GM12878 (cell line): Measurements from ENCODE around the gene CENPO. TPM values are rescaled to one million over a fixed set of nuclear protein-coding genes. Genes with fewer than 3 reads are reported as not detected.

ENCODE experiments used
- ATAC-seq: fragments of 200-7000 bp; cut with Tn5 transposase; 3 replicates; pipeline ENCODE4 v1.9.1; 2020; ENCODE audit warnings: mild to moderate bottlenecking, moderate library complexity
- BruUV-seq: library from RNA; stranded (reverse); fragments of 400-500 nt; replicated peaks from 2 replicates; lab custom pipeline; 2021; lab: Mats Ljungman, UMichigan
- CTCF ChIA-PET: fragments of 300-600 bp; sonication (Branson Sonifier 250); formaldehyde crosslinking; extraction: SDS; loops from one replicate; lab custom pipeline; 2021; ENCODE audit warnings: inconsistent platforms; lab: Yijun Ruan, JAX
- POLR2A ChIA-PET: fragments of 350-600 bp; formaldehyde crosslinking; extraction: SDS; loops from one replicate; lab custom pipeline; 2021; ENCODE audit warnings: inconsistent platforms; lab: Charles Lee
- RAD21 ChIA-PET: fragments of 300-600 bp; sonication (Branson Sonifier 250); formaldehyde crosslinking; loops from one replicate; lab custom pipeline; 2023; ENCODE audit warnings: antibody characterized with exemption; ENCODE audit not compliant: unreplicated experiment; lab: Charles Lee
- SMC1A ChIA-PET: fragments of 300-600 bp; sonication (Branson Sonifier 250); formaldehyde crosslinking; loops from one replicate; lab custom pipeline; 2023; ENCODE audit not compliant: unreplicated experiment, uncharacterized antibody; lab: Charles Lee
- DNase-seq: peaks from one replicate; pipeline ENCODE4 v3.0.0-alpha.2; 2011; ENCODE audit warnings: low read depth, low spot score
- FAIRE-seq: peaks from 3 replicates; lab custom pipeline; 2011; peaks lifted over from hg19 to GRCh38; lab: Jason Lieb, UNC
- H2AFZ ChIP-seq: 2 replicates; pipeline ENCODE4 v1.6.0; 2011; ENCODE audit warnings: low read depth, low read length, control low read depth; ENCODE audit not compliant: control insufficient read depth
- H3K27ac ChIP-seq: 2 replicates; pipeline ENCODE4 v1.5.1; 2011; ENCODE audit warnings: control low read depth; ENCODE audit not compliant: control insufficient read depth, insufficient read depth
- H3K27me3 ChIP-seq, 2 experiments: replicated peaks in 1 of 2; 2 replicates each; pipeline versions ENCODE4 v1.6.0 to v1.6.1; 2011; ENCODE audit warnings: low read length in 1 of 2; ENCODE audit not compliant: control insufficient read depth in 2 of 2, insufficient read depth in 2 of 2
- H3K36me3 ChIP-seq, 2 experiments: 2 replicates each; pipeline ENCODE4 v1.5.1; 2011; ENCODE audit warnings: low read length in 1 of 2; ENCODE audit not compliant: control insufficient read depth in 2 of 2, insufficient read depth in 2 of 2
- H3K4me1 ChIP-seq: 2 replicates; pipeline ENCODE4 v1.6.1; 2011; ENCODE audit warnings: mild to moderate bottlenecking, low read length, moderate library complexity, mixed read lengths; ENCODE audit not compliant: control insufficient read depth, insufficient read depth
- H3K4me2 ChIP-seq: 2 replicates; pipeline ENCODE4 v1.6.0; 2011; ENCODE audit warnings: control low read depth; ENCODE audit not compliant: control insufficient read depth, insufficient read depth
- H3K4me3 ChIP-seq: fragments of 200-600 bp; sonication (generic); 2 replicates; pipeline ENCODE4 v1.5.1; 2016
- H3K79me2 ChIP-seq: 2 replicates; pipeline ENCODE4 v1.6.0; 2011; ENCODE audit warnings: low read length; ENCODE audit not compliant: control insufficient read depth, insufficient read depth
- H3K9ac ChIP-seq: 2 replicates; pipeline ENCODE4 v1.8.0; 2011; ENCODE audit warnings: low read length, control low read depth, mixed read lengths; ENCODE audit not compliant: control insufficient read depth, insufficient read depth
- H3K9me3 ChIP-seq: replicated peaks from 3 replicates; pipeline ENCODE4 v1.5.1; 2011; ENCODE audit warnings: mild to moderate bottlenecking, low read length; ENCODE audit not compliant: control insufficient read depth, insufficient read depth
- H4K20me1 ChIP-seq: 2 replicates; pipeline ENCODE4 v1.6.0; 2011; ENCODE audit not compliant: control insufficient read depth, insufficient read depth
- EGR1 ChIP-seq, 2 experiments: IDR thresholded peaks; 1 replicate in 1 of 2; 2 replicates in 1 of 2; pipeline ENCODE4 v1.6.1; 2011 to 2012; ENCODE audit warnings: low read depth in 2 of 2, low read length in 2 of 2, borderline replicate concordance in 1 of 2, mild to moderate bottlenecking in 1 of 2, moderate library complexity in 1 of 2
- ELK1 ChIP-seq: IDR thresholded peaks from 2 replicates; pipeline ENCODE4 v1.6.1; 2012; ENCODE audit warnings: low read depth, low read length, improper control_type of control experiment
- HCFC1 ChIP-seq: fragments of 150-350 bp; IDR thresholded peaks from 2 replicates; pipeline ENCODE4 v1.6.1; 2014; ENCODE audit warnings: low read length
- HDAC2 ChIP-seq: fragments of 200-600 bp; sonication (generic); IDR thresholded peaks from 2 replicates; pipeline ENCODE4 v1.6.1; 2017
- IKZF2 ChIP-seq, 2 experiments: fragments of 450-650 bp; IDR thresholded peaks; 2 replicates each; pipeline ENCODE4 v1.6.1; 2017; ENCODE audit warnings: mild to moderate bottlenecking in 2 of 2, moderate library complexity in 2 of 2
- LARP7 ChIP-seq: fragments of 450-650 bp; IDR thresholded peaks from 2 replicates; pipeline ENCODE4 v1.6.1; 2017; ENCODE audit warnings: mild to moderate bottlenecking
- NR2C2 ChIP-seq: IDR thresholded peaks from 2 replicates; pipeline ENCODE4 v1.6.1; 2011; ENCODE audit warnings: borderline replicate concordance, low read depth; ENCODE audit not compliant: control insufficient read depth, insufficient read length
- PAX8 ChIP-seq: fragments of 450-650 bp; IDR thresholded peaks from 2 replicates; pipeline ENCODE4 v1.6.1; 2017; ENCODE audit warnings: mild to moderate bottlenecking, moderate library complexity
- RB1 ChIP-seq: fragments of 450-650 bp; formaldehyde crosslinking; IDR thresholded peaks from 2 replicates; pipeline ENCODE4 v1.6.1; 2017; ENCODE audit warnings: mild to moderate bottlenecking, borderline replicate concordance
- STAT3 ChIP-seq: IDR thresholded peaks from 2 replicates; pipeline ENCODE4 v1.6.1; 2011; ENCODE audit warnings: low read depth, low read length, improper control_type of control experiment
- SUZ12 ChIP-seq: fragments of 200-600 bp; sonication (generic); IDR thresholded peaks from one replicate; pipeline ENCODE4 v1.6.1; 2018; ENCODE audit warnings: antibody characterized with exemption, mild to moderate bottlenecking; ENCODE audit not compliant: unreplicated experiment
- ZNF384 ChIP-seq: IDR thresholded peaks from 2 replicates; pipeline ENCODE4 v1.6.1; 2012; ENCODE audit warnings: low read depth, mild to moderate bottlenecking, low read length, improper control_type of control experiment, borderline replicate concordance
- WGBS: methylation state at CpG from one replicate; pipeline ENCODE4 v1.1.6; 2016; ENCODE audit warnings: low lambda C conversion rate; ENCODE audit not compliant: insufficient replicate concordance, insufficient coverage; ENCODE audit errors: missing lambda C conversion rate; 5-methylcytosine and 5-hydroxymethylcytosine counted together
- in situ Hi-C: fragments of 300-500 bp; cut with MboI; formaldehyde crosslinking; loops from 9 replicates; pipeline ENCODE4 v1.14.3; 2018; ENCODE audit warnings: mixed read lengths
- intact Hi-C: fragments of 100-400 bp; cut with micrococcal nuclease; formaldehyde crosslinking; loops from one replicate; pipeline ENCODE4 v1.14.2; 2022; ENCODE audit not compliant: unreplicated experiment
- polyA plus RNA-seq, 11 experiments: library from polyadenylated mRNA; depleted of rRNA in 4 of 11; unstranded in 6 of 11; stranded (reverse) in 5 of 11; fragments of >200 nt; fragmentation: Nextera tagmentation in 4 of 11; fragmentation: Illumina TruSeq in 1 of 11; extraction: Ambion mirVana in 4 of 11; extraction: Trizol in 1 of 11; gene quantifications; 1 replicate in 1 of 11; 2 replicates in 10 of 11; pipeline versions ENCODE4 v1.2.1 to v1.2.3, GENCODE V29; 2011 to 2016; ENCODE audit warnings: inconsistent platforms in 2 of 11, missing spikeins in 2 of 11, low read depth in 1 of 11
- total RNA-seq, 4 experiments: library from RNA; depleted of rRNA in 3 of 4; stranded (reverse); fragments of >200 nt in 3 of 4; fragmentation: Illumina TruSeq in 1 of 4; extraction: Trizol in 1 of 4; gene quantifications; 2 replicates each; pipeline versions ENCODE4 v1.2.1 to v1.2.3, GENCODE V29; 2013 to 2021
- TF ChIP-seq, protein P1 (sequence below): fragments of 450-650 bp; IDR thresholded peaks from 2 replicates; pipeline ENCODE4 v1.6.1; 2018; ENCODE audit warnings: mild to moderate bottlenecking, low read depth, moderate library complexity; ENCODE audit not compliant: partially characterized antibody

The CENPO gene
- total and polyA plus RNA-seq, 10 of the 15 experiments (the other 5 are each of a cell fraction or from before 2014, with no cell fraction given): 18.7 to 37.0 (median 31.4) TPM

- Histone ChIP-seq H3K27me3 (no peaks in the 10 kb centered on the region), H4K20me1 (no peaks in the 10 kb centered on the region), H3K4me3 (no peak overlapping the region), H3K27ac (no peak overlapping the region), H3K4me1 (no peaks in the 10 kb centered on the region), H3K36me3 (peaks cover 2 to 17% of the 10 kb centered on the region in 2 experiments; a peak in 3 of 4 replicates), H3K4me2 (no peak overlapping the region), H2AFZ (no peak overlapping the region), H3K9me3 (no peaks in the 10 kb centered on the region; the same call in 2 of the 3 replicates), H3K9ac (no peak overlapping the region), H3K79me2 (no peaks in the 10 kb centered on the region; the same call in none of the 2 replicates)
- POLR2A ChIA-PET: no interaction called here
- DNase-seq (no peak), FAIRE-seq (no peak), ATAC-seq (no peak)
- RAD21 ChIA-PET: no interaction called here
- SMC1A ChIA-PET: interaction anchor here (1.3 kb wide), 1 partner anchor 26 kb away, joined by 3 read pairs; no protein-coding TSS in a partner anchor
- intact Hi-C loops: no loop called here
- TF ChIP-seq, protein P1, sequence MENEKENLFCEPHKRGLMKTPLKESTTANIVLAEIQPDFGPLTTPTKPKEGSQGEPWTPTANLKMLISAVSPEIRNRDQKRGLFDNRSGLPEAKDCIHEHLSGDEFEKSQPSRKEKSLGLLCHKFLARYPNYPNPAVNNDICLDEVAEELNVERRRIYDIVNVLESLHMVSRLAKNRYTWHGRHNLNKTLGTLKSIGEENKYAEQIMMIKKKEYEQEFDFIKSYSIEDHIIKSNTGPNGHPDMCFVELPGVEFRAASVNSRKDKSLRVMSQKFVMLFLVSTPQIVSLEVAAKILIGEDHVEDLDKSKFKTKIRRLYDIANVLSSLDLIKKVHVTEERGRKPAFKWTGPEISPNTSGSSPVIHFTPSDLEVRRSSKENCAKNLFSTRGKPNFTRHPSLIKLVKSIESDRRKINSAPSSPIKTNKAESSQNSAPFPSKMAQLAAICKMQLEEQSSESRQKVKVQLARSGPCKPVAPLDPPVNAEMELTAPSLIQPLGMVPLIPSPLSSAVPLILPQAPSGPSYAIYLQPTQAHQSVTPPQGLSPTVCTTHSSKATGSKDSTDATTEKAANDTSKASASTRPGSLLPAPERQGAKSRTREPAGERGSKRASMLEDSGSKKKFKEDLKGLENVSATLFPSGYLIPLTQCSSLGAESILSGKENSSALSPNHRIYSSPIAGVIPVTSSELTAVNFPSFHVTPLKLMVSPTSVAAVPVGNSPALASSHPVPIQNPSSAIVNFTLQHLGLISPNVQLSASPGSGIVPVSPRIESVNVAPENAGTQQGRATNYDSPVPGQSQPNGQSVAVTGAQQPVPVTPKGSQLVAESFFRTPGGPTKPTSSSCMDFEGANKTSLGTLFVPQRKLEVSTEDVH: no peak
- TF ChIP-seq RB1 (no peak), IKZF2 (IDR thresholded peaks at IDR 0.05) (no peak), SUZ12 (no peak), LARP7 (no peak), HCFC1 (no peak), STAT3 (no peak), EGR1 (IDR thresholded peaks at IDR 0.05; ENCODE audit: borderline replicate concordance in 1 of 2, low read depth in 2 of 2, low read length in 2 of 2) (no peak), ZNF384 (no peak), HDAC2 (no peak), ELK1 (no peak), NR2C2 (no peak), PAX8 (no peak)
- in situ Hi-C loops: no loop called here
- no TSS peak for BruUV-seq
- CTCF ChIA-PET: interaction anchor here (0.6 to 1.0 kb wide), 2 partner anchors 10 to 159 kb away, joined by 3 to 4 read pairs; no protein-coding TSS in a partner anchor
- 77% methylated on average over 5 of the region's 5 CpGs for WGBS
Observed at GRCh38 chr2:24856791-24857211, 63.6 kb downstream of the CENPO start.
